GM12801 (cell line): ENCODE results near the gene ATP6V0B.

Source experiments
- TF ChIP-seq, protein P1 (sequence below): IDR thresholded peaks from one replicate; pipeline ENCODE4 v1.5.1; 2011; ENCODE audit warnings: control low read depth; ENCODE audit not compliant: insufficient read length; ENCODE audit errors: extremely low read depth

The ATP6V0B gene

DNA sequence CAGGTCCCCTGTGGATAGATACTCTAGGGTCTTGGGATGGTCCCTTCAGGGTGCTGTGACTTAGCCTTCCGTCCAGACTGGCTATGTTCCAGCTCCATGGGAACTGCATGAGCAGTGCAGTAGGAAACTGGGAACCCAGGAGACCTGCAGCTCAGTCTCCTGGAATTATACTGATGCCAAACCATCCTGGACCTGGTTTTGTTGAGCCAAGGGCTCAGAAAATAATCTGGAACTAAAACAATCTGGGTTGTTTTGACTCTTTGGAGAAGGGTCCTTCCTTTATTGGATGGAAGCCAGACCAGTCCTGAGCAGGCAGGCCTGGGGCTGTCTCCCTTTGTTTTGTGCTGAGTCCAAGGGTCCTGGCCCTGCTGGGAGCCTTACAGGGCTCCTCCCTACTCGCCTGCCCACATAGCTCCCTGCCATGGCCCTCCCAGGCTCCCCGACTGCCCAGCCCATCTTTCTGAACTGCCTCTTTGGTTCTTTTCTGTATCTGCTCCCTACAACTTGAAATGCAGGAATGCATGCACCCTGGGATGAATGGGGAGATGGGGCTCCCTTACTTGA is 26.8 kb upstream of the ATP6V0B start:
- TF ChIP-seq, protein P1, sequence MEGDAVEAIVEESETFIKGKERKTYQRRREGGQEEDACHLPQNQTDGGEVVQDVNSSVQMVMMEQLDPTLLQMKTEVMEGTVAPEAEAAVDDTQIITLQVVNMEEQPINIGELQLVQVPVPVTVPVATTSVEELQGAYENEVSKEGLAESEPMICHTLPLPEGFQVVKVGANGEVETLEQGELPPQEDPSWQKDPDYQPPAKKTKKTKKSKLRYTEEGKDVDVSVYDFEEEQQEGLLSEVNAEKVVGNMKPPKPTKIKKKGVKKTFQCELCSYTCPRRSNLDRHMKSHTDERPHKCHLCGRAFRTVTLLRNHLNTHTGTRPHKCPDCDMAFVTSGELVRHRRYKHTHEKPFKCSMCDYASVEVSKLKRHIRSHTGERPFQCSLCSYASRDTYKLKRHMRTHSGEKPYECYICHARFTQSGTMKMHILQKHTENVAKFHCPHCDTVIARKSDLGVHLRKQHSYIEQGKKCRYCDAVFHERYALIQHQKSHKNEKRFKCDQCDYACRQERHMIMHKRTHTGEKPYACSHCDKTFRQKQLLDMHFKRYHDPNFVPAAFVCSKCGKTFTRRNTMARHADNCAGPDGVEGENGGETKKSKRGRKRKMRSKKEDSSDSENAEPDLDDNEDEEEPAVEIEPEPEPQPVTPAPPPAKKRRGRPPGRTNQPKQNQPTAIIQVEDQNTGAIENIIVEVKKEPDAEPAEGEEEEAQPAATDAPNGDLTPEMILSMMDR, result no peak

DNA sequence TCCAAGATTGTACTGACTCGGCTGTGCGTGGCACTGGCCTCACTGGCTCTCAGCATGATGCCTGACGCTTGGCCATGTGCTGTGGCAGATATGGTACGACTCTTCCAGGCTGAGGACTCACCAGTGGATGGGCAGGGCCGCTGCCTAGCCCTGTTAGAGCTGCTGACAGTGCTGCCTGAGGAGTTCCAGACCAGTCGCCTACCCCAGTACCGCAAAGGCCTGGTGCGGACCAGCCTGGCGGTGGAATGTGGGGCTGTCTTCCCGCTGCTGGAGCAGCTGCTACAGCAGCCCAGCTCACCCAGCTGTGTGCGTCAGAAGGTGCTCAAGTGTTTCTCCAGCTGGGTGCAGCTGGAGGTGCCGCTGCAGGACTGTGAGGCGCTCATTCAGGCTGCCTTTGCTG is 25.1 kb upstream of the ATP6V0B start:
- TF ChIP-seq, protein P1, result no peak

DNA sequence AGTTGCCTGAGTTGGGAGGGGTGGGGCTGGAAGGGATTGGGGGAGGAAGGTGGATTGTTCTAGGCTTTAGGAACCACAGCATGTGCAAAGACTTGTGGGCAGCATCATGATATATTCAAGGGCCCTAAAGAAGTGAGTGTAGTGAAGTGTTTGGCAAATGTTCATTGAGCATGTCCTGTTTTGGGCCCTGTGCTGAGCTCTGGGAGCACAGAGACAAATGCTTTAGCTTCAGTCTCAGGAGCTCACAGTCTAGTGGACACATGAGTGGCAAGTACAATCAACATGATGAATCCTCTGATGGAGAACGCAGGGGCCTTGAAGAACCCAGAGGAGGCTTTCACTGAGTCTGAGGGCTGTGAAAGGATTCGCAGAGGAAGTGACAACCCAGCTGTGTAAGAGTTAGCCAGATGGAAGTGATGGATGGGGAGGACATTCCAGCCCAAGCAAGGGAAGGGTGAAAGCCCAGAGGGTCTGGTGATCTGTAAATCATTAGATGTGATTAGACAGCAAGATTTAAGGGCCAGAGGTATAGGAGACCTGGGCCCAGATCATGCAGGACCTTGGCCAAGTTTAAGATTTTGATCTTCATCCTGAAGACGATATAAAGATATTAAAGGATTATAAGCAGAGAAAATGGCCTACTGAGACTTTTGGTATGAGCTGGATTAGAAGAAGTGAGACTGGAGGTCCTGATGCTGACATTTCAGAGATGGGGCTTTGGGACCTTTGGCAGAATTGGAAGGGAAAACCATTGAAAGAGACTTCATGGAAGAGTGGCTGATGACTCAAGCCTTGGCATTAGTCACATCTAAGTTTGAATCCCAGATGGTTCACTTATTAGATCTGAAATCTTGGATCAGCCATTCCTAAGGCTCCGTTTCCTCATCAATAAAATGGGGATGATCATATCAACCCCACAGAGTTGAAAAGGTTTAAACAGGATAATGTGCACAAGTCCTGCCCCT is 23.5 kb upstream of the ATP6V0B start:
- TF ChIP-seq, protein P1, result no peak

DNA sequence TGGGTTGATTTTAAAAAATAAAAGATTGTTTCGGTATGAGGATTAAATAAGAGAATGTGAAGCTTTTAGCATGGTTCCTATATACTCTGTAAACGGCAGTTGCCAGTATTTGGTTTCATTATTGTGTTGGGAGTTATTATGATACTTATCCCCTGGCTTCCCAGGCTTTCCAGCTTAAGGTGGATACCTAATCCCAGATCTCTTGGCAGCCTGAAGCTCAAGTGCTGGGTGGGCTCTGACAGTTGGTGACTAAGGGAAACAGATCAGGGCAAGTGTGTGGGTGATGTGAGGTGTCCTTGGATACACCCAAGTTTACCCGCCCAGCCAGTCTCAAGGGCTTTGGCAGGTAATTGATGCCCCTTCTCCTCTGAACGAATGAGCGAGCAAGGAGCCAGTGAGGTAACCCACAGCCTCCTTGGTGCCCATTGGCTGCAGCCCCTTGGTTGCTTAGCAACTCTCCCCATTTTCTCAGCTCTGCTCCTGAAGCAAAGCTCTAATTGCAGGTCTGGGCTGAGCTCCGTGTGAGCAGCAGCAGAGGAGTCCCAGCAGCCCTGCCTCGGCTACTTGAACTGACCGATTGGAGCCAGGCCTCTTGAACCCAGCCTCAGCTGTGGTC is 21.9 kb upstream of the ATP6V0B start:
- TF ChIP-seq, protein P1, result no peak

DNA sequence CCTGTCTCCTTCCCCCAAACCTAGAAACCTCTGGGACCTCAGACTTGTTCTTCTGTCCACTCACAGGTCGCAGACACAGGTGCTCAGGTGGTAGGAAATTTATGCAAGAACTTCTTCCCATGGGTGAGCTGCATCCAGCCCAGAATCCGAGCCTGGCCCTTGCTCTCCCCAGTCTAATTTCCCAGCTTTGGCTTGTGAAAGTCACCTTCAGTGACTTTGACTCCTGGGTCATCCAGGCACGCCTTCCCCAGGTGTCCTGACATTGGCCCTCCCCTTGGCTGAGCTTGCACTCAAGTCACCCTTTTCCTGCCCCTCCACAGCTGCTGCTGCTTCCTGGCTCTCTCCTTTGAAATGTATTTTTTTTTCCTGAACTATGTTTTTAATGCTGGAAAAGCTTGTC is 21.4 kb upstream of the ATP6V0B start:
- TF ChIP-seq, protein P1, result no peak

DNA sequence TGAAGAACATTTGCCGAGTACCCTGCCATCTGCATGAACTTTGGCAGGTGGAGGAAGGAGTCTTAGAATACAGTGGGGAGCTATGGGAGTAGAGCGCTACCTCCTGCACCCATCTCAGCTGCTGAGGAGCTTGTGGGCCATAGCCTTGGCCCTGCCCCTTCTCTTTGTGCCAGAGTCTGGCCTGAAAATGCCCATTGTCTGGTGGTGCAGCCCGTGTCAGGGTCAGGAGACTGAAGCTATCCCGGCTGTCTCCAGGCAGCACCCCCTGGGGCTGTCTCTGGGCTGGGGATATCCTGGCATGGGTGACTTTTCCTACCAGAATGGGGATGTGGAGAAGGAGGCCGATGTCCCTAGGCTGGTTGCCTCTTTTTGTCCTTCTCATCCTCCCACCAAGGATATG is 20.7 kb upstream of the ATP6V0B start:
- TF ChIP-seq, protein P1, result no peak

DNA sequence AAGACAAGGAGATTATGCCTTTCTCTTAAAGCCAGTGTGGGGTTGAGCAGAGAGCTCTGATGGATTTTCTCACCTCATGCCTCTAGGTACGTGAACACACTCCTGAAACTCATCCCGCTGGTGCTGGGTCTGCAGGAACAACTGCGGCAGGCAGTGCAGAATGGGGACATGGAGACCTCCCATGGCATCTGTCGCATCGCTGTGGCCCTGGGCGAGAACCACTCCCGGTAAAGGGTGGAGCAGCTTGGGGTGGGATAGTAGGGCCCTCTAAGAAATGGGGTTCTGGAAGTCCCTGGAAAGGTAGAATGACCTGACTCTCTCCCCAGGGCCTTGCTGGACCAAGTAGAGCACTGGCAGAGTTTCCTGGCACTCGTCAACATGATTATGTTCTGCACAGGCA is 18.5 kb upstream of the ATP6V0B start:
- TF ChIP-seq, protein P1, result no peak
